Endothelial cell of umbilical vein (primary cell): ENCODE data around the gene OGG1. TPM values are rescaled to one million over a fixed set of nuclear protein-coding genes. Genes with fewer than 3 reads are reported as not detected.

Experiments
- BruUV-seq: library from RNA; stranded (reverse); fragments of 400-500 nt; replicated peaks from 2 replicates; lab custom pipeline; 2021; lab: Mats Ljungman, UMichigan
- CTCF ChIA-PET: fragments of 300-600, 350-600 bp; sonication (Branson Sonifier 250); formaldehyde crosslinking; loops from one replicate; lab custom pipeline; 2021; ENCODE audit warnings: antibody characterized with exemption, inconsistent platforms; lab: Charles Lee
- POLR2A ChIA-PET: fragments of 300-600, 350-600 bp; sonication (Branson Sonifier 250); formaldehyde crosslinking; loops from one replicate; lab custom pipeline; 2021; ENCODE audit warnings: antibody characterized with exemption, inconsistent platforms; lab: Charles Lee
- DNase-seq: peaks from one replicate; pipeline ENCODE4 v3.0.0-alpha.2; 2011; ENCODE audit warnings: low read depth, low spot score
- FAIRE-seq: peaks from 2 replicates; lab custom pipeline; 2011; peaks lifted over from hg19 to GRCh38; lab: Jason Lieb, UNC
- H2AFZ ChIP-seq: 2 replicates; pipeline ENCODE4 v1.6.0; 2012; ENCODE audit warnings: low read depth, low read length, control low read depth, inconsistent platforms
- H3K27ac ChIP-seq: 2 replicates; pipeline ENCODE4 v1.5.1; 2011; ENCODE audit warnings: low read depth, mild to moderate bottlenecking, control low read depth, low read length, moderate library complexity; ENCODE audit not compliant: insufficient read depth
- H3K27me3 ChIP-seq, 2 experiments: 2 replicates each; pipeline versions ENCODE4 v1.6.0 to v1.6.1; 2011; ENCODE audit warnings: low read length in 2 of 2, mixed read lengths in 1 of 2; ENCODE audit not compliant: control insufficient read depth in 2 of 2, insufficient read depth in 2 of 2
- H3K36me3 ChIP-seq, 2 experiments: 2 replicates in 1 of 2; 3 replicates in 1 of 2; pipeline ENCODE4 v1.5.1; 2011; ENCODE audit warnings: low read length in 2 of 2, mild to moderate bottlenecking in 1 of 2, moderate library complexity in 1 of 2; ENCODE audit not compliant: control insufficient read depth in 2 of 2, insufficient read depth in 2 of 2; ENCODE audit errors: extremely low read depth in 1 of 2
- H3K4me1 ChIP-seq: 3 replicates; pipeline ENCODE4 v1.5.1; 2011; ENCODE audit warnings: mild to moderate bottlenecking, low read length; ENCODE audit not compliant: control insufficient read depth, insufficient read depth; ENCODE audit errors: extremely low read depth
- H3K4me2 ChIP-seq: 2 replicates; pipeline ENCODE4 v1.6.1; 2011; ENCODE audit warnings: low read length, control low read depth, mixed read lengths; ENCODE audit not compliant: insufficient read depth
- H3K4me3 ChIP-seq, 3 experiments: fragments of 200-600 bp in 1 of 3; sonication (generic), shearing (Covaris generic) in 1 of 3; replicated peaks in 1 of 3; 2 replicates each; pipeline ENCODE4 v1.5.1; 2011 to 2016; ENCODE audit warnings: control low read depth in 3 of 3, low read length in 3 of 3, mild to moderate bottlenecking in 2 of 3, inconsistent platforms in 1 of 3, low read depth in 1 of 3, moderate library complexity in 1 of 3; ENCODE audit not compliant: insufficient read depth in 1 of 3
- H3K79me2 ChIP-seq: 2 replicates; pipeline ENCODE4 v1.6.0; 2012; ENCODE audit warnings: low read length, inconsistent platforms; ENCODE audit not compliant: control insufficient read depth, insufficient read depth
- H3K9ac ChIP-seq: replicated peaks from 2 replicates; pipeline ENCODE3; 2011; ENCODE audit warnings: low read length, control low read depth; ENCODE audit not compliant: insufficient read depth; ENCODE audit errors: extremely low read depth
- H3K9me1 ChIP-seq: replicated peaks from 3 replicates; pipeline ENCODE4 v1.6.0; 2011; ENCODE audit warnings: mild to moderate bottlenecking, low read length; ENCODE audit not compliant: control insufficient read depth, insufficient read depth; ENCODE audit errors: extremely low read depth
- H3K9me3 ChIP-seq: replicated peaks from 2 replicates; pipeline ENCODE4 v1.5.1; 2012; ENCODE audit warnings: low read length, inconsistent platforms; ENCODE audit not compliant: control insufficient read depth, insufficient read depth
- H4K20me1 ChIP-seq: replicated peaks from 2 replicates; pipeline ENCODE3; 2011; ENCODE audit warnings: mild to moderate bottlenecking, low read length; ENCODE audit not compliant: control insufficient read depth, insufficient read depth; ENCODE audit errors: extremely low read depth
- EZH2 ChIP-seq: IDR thresholded peaks from 2 replicates; pipeline ENCODE4 v1.6.1; 2012; ENCODE audit warnings: borderline replicate concordance, low read depth, mild to moderate bottlenecking, moderate library complexity, low read length, inconsistent platforms; ENCODE audit not compliant: severe bottlenecking
- FOS ChIP-seq: IDR thresholded peaks from 2 replicates; pipeline ENCODE4 v1.6.1; 2011; ENCODE audit warnings: mild to moderate bottlenecking, low read length, moderate library complexity, borderline replicate concordance; ENCODE audit not compliant: insufficient read depth
- GATA2 ChIP-seq: IDR thresholded peaks from 2 replicates; pipeline ENCODE4 v1.7.0; 2011; ENCODE audit warnings: low read depth, mild to moderate bottlenecking, moderate library complexity, mixed read lengths, low read length; ENCODE audit not compliant: insufficient read length, insufficient read depth
- JUN ChIP-seq: IDR thresholded peaks from 2 replicates; pipeline ENCODE4 v1.6.1; 2011; ENCODE audit warnings: borderline replicate concordance, low read depth; ENCODE audit not compliant: insufficient read length, insufficient read depth
- MAX ChIP-seq: IDR thresholded peaks from 2 replicates; pipeline ENCODE4 v1.6.1; 2011; ENCODE audit not compliant: insufficient read depth, insufficient read length
- MYC ChIP-seq: IDR thresholded peaks from one replicate; pipeline ENCODE4 v1.6.1; 2011; ENCODE audit warnings: mild to moderate bottlenecking, low read depth, low read length
- POLR2A ChIP-seq: IDR thresholded peaks from 2 replicates; pipeline ENCODE4 v1.6.1; 2012; ENCODE audit warnings: low read depth, mild to moderate bottlenecking, control low read depth, low read length
- POLR2AphosphoS5 ChIP-seq: IDR thresholded peaks from 2 replicates; pipeline ENCODE4 v1.6.1; 2012; ENCODE audit warnings: low read depth, mild to moderate bottlenecking, control low read depth, low read length, moderate library complexity; ENCODE audit not compliant: insufficient read depth
- dilution Hi-C: fragments of 300-500 bp; cut with MboI; formaldehyde crosslinking; loops from one replicate; pipeline ENCODE4 v1.15.0; 2019; ENCODE audit warnings: low sequenced_read_pairs; ENCODE audit not compliant: extremely low pct_ligation_motif_present
- intact Hi-C: fragments of 100-400 bp; cut with micrococcal nuclease; formaldehyde crosslinking; loops from one replicate; pipeline ENCODE4 v1.10.0; 2022
- polyA plus RNA-seq, 4 experiments: library from polyadenylated mRNA; depleted of rRNA in 3 of 4; stranded (reverse) in 3 of 4; unstranded in 1 of 4; fragments of >200 nt; gene quantifications; 2 replicates each; pipeline versions ENCODE4 v1.2.1 to v1.2.3, GENCODE V29; 2011 to 2012; ENCODE audit warnings: missing spikeins in 1 of 4
- total RNA-seq: library from RNA; stranded (reverse); gene quantifications from 2 replicates; pipeline ENCODE4 v1.2.3, GENCODE V29; 2021
- TF ChIP-seq, protein P1 (sequence below), 2 donors: IDR thresholded peaks; 1 replicate in 1 of 2; 2 replicates in 1 of 2; pipeline ENCODE4 v1.5.1; 2011; ENCODE audit warnings: low read length in 2 of 2, mild to moderate bottlenecking in 2 of 2, moderate library complexity in 2 of 2, control low read depth in 1 of 2, inconsistent platforms in 1 of 2, low read depth in 1 of 2; ENCODE audit not compliant: insufficient read depth in 1 of 2; ENCODE audit errors: extremely low read depth in 1 of 2

OGG1 gene
- total and polyA plus RNA-seq, 2 donors (not counting 3 experiments of a cell fraction or from before 2014, with no cell fraction given), result 24.1 to 32.1 TPM

DNA sequence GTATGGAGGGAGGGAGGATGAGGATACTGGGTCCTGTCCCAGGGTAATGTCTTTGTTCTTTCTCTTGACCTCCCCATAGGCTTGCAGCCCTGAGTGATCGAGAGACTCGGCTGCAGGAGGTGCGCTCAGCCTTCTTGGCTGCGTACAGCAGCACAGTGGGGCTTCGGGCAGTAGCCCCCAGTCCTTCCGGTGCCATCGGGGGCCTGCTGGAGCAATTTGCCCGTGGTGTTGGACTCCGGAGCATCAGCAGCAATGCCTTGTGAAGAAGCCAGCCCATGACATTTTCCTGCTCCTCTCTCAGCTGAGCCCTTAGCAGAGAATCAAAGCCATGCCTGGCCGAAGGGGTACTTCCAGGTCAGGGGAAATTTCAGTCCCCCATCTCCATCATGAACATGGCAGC is 48.0 kb upstream of the OGG1 start:
- Histone ChIP-seq H3K4me3 (no peak overlapping the region), H3K79me2 (no peaks in the 10 kb centered on the region), H3K36me3 (peaks cover 0 to 8% of the 10 kb centered on the region in 2 experiments), H3K9me1 (no peaks in the 10 kb centered on the region), H3K27me3 (peaks cover 1 to 8% of the 10 kb centered on the region in 2 experiments), H3K4me2 (no peak overlapping the region), H3K9ac (no peak overlapping the region), H4K20me1 (no peaks in the 10 kb centered on the region), H3K27ac (no peak overlapping the region), H3K4me1 (peaks cover 7% of the 10 kb centered on the region), H3K9me3 (no peaks in the 10 kb centered on the region), H2AFZ (no peak overlapping the region)
- POLR2A ChIA-PET, result interaction anchor here (0.6 kb wide), 1 partner anchor 43 kb away, joined by 8 read pairs; no protein-coding TSS in a partner anchor
- CTCF ChIA-PET, result no interaction called here
- TF ChIP-seq GATA2, result no peak
- intact Hi-C loops (loop anchor here (10.0 kb wide), 1 partner anchor 347 kb away; no protein-coding TSS in a partner anchor), dilution Hi-C loops (no loop called here)
- DNase-seq (no peak), FAIRE-seq (no peak)
- no TSS peak for BruUV-seq

DNA sequence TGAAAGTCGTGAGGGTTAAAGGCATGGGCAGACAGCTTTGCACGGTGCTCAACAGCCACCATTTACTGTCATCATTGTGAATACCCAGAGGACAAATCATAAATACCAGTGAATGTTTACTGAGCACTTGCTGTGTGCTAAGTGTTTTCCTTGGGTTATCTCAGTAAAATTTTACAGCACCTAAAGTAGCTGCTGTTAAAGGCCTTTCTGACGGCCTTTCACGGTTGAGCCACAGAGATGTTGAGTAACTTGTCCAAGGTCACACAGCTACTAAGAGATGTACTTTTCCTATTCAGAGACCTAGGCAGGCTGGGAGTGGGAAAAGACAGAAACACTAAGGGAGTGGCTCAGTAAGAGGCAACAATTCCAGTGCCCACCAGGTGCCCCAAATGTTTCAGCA is 46.5 kb upstream of the OGG1 start:
- Histone ChIP-seq H3K9me3 (no peaks in the 10 kb centered on the region), H3K4me2 (no peak overlapping the region), H4K20me1 (no peaks in the 10 kb centered on the region), H2AFZ (no peak overlapping the region), H3K27me3 (peaks cover 1 to 8% of the 10 kb centered on the region in 2 experiments), H3K9me1 (no peaks in the 10 kb centered on the region), H3K4me1 (peaks cover 7% of the 10 kb centered on the region), H3K9ac (no peak overlapping the region), H3K79me2 (no peaks in the 10 kb centered on the region), H3K36me3 (peaks cover 0 to 4% of the 10 kb centered on the region in 2 experiments), H3K4me3 (no peak overlapping the region), H3K27ac (no peak overlapping the region)
- dilution Hi-C loops (no loop called here), intact Hi-C loops (loop anchor here (10.0 kb wide), 1 partner anchor 348 kb away; no protein-coding TSS in a partner anchor)
- POLR2A ChIA-PET, result no interaction called here
- no peak for FAIRE-seq
- CTCF ChIA-PET, result no interaction called here
- DNase-seq, result no peak
- BruUV-seq, result no TSS peak
- TF ChIP-seq, protein P1, sequence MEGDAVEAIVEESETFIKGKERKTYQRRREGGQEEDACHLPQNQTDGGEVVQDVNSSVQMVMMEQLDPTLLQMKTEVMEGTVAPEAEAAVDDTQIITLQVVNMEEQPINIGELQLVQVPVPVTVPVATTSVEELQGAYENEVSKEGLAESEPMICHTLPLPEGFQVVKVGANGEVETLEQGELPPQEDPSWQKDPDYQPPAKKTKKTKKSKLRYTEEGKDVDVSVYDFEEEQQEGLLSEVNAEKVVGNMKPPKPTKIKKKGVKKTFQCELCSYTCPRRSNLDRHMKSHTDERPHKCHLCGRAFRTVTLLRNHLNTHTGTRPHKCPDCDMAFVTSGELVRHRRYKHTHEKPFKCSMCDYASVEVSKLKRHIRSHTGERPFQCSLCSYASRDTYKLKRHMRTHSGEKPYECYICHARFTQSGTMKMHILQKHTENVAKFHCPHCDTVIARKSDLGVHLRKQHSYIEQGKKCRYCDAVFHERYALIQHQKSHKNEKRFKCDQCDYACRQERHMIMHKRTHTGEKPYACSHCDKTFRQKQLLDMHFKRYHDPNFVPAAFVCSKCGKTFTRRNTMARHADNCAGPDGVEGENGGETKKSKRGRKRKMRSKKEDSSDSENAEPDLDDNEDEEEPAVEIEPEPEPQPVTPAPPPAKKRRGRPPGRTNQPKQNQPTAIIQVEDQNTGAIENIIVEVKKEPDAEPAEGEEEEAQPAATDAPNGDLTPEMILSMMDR (IDR thresholded peaks at IDR 0.05; ENCODE audit: extremely low read depth in 1 of 2, insufficient read depth in 1 of 2, low read depth in 1 of 2, low read length in 2 of 2), result no peak
- no peak for TF ChIP-seq POLR2A
- TF ChIP-seq JUN, result no peak
- TF ChIP-seq EZH2, result no peak
- no peak for TF ChIP-seq MAX
- TF ChIP-seq POLR2AphosphoS5, result no peak
- TF ChIP-seq GATA2, result no peak
- no peak for TF ChIP-seq MYC
- TF ChIP-seq FOS, result no peak
